HG02885 (cell line): Measurements from ENCODE around the gene IL36RN.

Source experiments
- ATAC-seq: cut with Tn5 transposase; IDR thresholded peaks from one replicate; pipeline ENCODE4 v1.9.1; 2021; ENCODE audit warnings: mild to moderate bottlenecking; ENCODE audit not compliant: unreplicated experiment, poor library complexity

IL36RN gene

GRCh38 chr2:113041871-113042270 is 17.1 kb upstream of the IL36RN start:
- ATAC-seq = no peak

DNA sequence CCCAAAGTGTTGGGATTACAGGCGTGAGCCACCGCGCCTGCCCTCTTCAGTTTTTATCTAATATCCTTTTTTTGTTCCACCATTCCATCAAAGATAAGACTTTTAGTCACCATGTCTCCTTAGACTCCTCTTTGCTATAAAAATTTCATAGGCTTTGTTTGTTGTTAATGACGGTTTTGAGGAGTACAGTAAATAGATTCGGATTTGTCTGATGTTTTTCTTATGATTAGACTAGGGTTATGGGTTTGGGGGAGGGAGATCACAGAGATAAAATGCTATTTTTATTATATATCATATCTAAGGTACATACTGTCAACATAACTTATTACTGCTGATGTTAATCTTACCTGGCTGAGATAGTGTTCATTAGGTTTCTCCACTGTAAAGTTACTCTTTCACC is 12.5 kb upstream of the IL36RN start:
- no peak for ATAC-seq

DNA sequence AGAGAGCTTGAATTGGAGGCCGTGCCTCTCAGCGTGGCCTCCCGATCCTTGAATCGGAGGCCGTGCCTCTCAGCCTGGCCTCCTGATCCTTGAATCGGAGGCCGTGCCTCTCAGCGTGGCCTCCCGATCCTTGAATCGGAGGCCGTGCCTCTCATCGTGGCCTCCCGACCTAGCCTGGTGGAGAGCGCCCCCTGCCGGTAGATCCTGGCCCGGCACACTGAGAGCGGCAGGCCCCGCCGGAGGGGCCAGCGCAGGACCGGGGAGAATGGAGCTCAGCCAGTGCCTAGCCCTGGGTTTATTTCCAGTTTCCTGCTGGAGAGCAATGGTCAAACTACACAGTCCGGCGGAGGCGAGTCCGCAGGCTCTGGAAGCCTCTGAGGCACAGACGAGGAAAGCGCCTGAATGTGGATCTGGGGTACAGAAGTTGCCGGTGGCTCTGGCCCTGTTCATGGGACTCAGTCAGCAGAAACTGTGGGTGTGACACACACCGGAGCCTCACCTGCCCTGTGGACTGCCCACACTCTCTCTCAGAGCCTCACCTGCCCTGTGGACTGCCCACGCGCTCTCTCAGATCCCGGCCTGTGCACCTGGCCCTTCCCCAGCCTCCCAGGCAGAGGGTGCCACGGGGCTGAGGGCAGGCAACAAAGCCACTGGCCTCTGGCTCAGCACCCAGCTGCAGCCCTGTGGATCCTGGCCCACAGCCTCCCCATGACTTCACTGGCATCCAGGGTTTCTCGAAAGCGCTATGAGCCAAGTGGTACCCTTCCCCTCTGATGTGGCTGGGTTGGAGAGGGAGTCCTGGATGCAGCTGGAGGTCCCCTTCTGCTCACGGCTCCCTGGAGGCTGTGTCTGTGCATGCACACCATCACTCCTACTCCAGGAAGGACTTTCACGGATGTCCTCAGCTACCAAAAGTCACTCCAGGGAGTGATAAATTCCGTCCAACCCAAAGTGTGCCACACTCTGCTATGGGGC is 7.8 kb upstream of the IL36RN start:
- no peak for ATAC-seq

- ATAC-seq = no peak
These were observed 6.5 kb upstream of the IL36RN start, which contains the start of gene IL36B for GRCh38 chr2:113052396-113052917. TSS of gene IL36B (minus strand) at chr2:113052867.

DNA sequence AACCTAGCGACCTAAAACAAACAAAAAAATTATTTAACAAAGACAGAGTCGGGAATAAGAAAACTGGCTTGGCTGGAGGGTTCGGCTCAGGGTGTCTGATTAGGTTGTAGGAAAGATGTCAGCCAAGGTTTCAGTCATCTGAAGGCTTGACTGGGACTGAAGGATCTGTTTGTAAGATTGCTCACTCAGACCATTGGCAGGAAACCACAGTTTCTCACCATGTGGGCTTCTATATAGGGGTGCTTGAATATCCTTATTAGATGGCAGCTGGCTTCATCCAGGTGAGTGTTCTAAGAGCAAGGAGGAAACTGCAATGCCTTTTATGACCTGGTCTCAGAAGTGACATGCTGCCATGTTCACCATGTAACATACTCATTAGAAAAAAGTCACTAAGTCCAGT is 5.3 kb upstream of the IL36RN start:
- ATAC-seq = no peak

GRCh38 chr2:113054066-113054465 is 4.9 kb upstream of the IL36RN start:
- no peak for ATAC-seq

DNA sequence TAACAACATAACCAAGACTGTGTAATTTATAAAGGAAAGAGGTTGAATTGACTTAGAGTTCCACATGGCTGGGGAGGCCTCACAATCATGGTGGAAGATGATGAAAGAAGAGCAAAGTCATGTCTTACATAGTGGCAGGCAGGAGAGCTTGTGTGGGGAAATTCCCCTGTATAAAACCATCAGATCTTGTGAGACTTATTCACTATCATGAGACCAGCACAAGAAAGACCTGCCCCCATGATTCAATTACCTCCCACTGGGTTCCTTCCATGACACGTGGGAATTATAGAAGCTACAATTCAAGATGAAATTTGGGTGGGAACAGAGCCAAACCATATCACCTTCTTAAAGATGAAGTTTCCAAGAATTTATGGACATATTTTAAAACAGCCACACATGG is 2.5 kb upstream of the IL36RN start:
- ATAC-seq = no peak

DNA sequence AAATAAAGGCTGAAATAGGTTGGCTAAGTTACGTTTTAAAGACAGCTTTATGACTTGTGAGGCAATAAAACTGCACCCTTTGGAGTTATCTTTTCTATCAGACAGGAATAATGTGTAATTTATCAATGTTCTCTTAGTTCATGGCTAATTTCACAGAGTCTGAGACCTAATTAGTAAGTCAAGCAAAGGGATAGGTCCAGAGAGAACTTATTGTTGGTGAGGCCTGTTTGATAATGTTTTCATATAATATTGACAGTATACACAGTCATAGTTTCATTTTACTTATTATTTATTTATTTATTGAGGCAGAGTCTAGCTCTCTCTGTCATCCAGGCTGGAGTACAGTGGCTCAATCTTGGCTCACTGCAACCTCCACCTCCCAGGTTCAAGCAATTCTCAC is 1.9 kb upstream of the IL36RN start:
- no peak for ATAC-seq

DNA sequence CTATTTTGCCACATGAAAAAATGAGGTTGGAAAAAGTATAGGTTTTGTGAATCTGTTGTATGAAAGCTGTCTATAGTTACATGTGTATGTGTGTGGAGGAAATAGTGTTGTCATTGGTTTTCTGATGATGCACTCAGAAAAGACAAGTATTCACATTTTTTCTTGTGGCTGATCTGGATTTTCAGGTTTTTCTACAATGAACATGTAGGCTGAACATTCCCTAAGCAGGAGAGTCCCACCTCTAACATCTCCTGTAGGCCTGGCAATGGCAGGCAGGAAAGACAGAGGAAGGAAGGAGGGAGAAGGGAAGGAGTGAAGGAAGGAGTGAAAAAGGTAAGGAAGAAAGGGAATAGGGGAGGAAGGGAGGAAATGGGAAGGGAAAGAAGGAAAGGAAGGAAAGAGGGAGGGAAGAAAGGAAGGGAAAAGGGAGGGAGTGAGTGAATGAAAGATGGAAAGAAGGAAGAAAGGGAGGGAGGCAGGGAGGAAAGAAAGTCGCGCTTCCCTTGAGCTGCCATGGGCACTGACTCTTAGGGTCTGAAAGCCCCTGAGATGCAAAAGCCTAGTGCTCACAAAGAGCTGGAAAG is 495 bp upstream of the IL36RN start:
- ATAC-seq = no peak

DNA sequence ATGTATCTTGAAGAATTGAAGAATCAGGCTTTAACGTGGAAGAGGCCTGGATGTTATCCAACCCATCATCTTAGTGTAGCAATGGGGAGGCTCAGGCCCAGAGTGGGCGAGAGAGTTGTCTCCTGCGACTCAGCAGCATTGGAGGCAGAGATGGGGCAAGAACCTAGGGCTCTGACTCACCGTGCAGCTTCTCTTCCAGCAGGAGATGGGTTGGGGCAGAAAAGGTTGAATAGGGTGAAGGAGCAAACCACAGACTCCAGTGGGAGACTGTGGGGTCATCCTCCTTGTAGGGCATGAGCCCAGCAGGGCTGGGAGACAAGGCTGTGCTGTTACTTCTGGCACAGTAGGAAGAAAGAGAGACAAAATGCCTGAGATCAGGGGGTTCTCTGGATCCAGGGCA is 1.4 kb downstream of the IL36RN start:
- no peak for ATAC-seq

- ATAC-seq = no peak
These were observed 1.8 kb downstream of the IL36RN start for GRCh38 chr2:113060796-113061195.

DNA sequence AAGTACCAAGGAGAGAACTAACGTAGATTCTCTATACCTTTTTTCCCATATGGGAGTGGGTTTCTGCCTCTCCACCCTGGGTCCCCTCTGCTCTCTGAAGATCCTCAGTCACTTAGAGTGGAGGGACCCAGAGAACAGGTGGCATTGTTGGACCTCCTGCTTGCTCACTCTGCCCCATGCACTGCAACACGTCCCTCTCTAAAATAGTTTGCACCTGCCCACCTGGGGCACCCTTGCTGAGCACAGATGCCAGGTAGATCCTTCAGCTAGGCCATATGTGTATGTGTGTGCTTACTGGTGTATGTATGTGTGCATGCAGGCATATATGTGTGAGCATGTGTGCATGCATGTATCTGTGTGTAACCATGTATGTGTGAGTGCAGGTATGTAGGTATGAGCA is 2.2 kb downstream of the IL36RN start:
- no peak for ATAC-seq

- ATAC-seq = no peak
These were observed 3.1 kb downstream of the IL36RN start for GRCh38 chr2:113061896-113062770.

- no peak for ATAC-seq
These were observed 5.3 kb downstream of the IL36RN start for GRCh38 chr2:113064281-113064680.

DNA sequence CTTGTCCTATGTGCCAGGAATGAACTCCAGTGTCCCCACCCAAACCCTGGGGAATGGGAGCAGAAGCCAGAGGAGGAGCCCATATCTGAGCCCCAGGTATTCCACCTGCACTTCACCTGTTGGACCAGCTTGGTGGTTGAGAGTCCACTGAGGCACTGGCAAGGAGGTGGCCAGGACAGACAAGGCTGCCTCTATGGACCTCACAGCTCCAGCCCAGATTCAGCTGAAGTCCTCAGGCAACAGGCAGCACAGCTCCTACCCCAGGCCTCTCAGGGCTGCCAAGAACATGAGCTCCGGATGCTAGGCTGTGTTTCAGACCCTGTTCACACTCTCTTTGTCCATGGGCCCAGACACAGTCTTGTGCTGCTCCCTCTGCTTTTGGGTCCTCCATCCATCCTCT is 5.9 kb downstream of the IL36RN start:
- ATAC-seq = no peak

DNA sequence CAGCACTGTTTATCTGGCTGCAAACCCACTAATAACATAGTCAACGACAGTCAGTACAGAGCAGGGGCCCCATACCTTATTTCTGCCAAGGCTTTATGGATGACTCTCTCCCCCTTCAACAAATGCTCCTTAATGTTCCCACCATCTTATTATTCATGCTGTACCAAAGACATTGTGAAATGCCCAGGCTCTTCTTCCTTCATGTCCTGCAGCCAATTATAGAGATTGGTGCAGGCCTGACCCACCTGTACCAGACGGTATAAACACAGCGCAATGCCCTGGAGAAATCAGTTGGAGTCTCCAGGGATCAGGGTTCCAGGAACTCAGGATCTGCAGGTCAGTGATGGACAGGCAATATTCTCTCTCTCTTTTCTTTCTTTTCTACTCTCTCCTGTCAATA is 8.7 kb downstream of the IL36RN start, which contains the start of gene IL1F10:
IL1F10 (plus strand) TSS at position 290 of the 400 bp plus-strand sequence. CDS start 4,769 bp downstream, outside the sequence.
- ATAC-seq = no peak

- ATAC-seq = no peak
These were observed 9.3 kb downstream of the IL36RN start for GRCh38 chr2:113068249-113068648.

GRCh38 chr2:113068706-113069485 is 9.9 kb downstream of the IL36RN start:
- no peak for ATAC-seq
